ENCODE measurements around the gene CMTM3.

DNA sequence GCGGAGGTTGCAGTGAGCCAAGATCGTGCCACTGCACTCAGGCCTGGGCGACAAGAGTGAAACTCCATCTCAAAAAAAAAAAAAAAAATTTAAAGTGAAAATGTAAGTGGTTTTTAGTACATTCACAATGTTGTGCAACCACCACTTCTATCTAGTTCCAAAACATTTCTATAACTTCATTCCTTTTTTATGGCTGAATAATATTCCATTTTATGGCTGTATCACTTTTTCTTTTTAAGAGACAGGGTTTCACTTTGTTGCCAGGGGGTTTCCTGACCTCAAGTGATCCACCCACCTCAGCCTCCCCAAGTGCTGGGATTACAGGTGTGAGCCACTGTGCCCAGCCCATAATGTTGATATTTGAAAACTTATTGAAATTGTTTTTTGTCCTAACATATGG is 11.7 kb upstream of the CMTM3 start:
- TF ChIP-seq, protein P1, sequence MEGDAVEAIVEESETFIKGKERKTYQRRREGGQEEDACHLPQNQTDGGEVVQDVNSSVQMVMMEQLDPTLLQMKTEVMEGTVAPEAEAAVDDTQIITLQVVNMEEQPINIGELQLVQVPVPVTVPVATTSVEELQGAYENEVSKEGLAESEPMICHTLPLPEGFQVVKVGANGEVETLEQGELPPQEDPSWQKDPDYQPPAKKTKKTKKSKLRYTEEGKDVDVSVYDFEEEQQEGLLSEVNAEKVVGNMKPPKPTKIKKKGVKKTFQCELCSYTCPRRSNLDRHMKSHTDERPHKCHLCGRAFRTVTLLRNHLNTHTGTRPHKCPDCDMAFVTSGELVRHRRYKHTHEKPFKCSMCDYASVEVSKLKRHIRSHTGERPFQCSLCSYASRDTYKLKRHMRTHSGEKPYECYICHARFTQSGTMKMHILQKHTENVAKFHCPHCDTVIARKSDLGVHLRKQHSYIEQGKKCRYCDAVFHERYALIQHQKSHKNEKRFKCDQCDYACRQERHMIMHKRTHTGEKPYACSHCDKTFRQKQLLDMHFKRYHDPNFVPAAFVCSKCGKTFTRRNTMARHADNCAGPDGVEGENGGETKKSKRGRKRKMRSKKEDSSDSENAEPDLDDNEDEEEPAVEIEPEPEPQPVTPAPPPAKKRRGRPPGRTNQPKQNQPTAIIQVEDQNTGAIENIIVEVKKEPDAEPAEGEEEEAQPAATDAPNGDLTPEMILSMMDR (IDR thresholded peaks at IDR 0.05): no peak
- no peak for TF ChIP-seq POLR2A (IDR thresholded peaks at IDR 0.05)

Data from testis (tissue), 2 donors.